ENCODE data around the gene OTUD5. TPM values are rescaled to one million over a fixed set of nuclear protein-coding genes. Genes with fewer than 3 reads are reported as not detected.

Gene OTUD5
- polyA plus RNA-seq, 1 experiment, result 53.6 TPM

DNA sequence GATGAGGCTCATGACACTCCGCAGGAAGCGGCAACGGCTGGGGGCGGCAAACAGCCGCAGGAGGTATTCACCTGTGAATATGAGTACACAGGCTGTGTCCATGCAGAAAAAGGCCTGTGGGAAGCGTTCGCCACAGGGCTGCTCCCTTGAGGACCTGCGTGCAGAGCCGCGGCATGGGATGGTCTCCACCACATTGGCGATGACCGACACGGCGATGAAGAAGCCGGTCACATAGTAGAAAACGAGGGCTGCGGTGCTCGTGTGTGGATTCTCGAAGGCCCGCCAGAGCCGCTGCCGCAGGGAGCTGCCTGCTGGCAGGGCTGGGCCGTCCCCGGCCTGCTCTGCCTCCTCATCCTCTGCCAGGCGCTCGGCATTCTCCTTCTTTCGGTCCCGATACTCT lies 12.1 kb upstream of the OTUD5 start:
- TF ChIP-seq CTCF (IDR thresholded peaks at IDR 0.05; ENCODE audit: insufficient read depth, low read depth, low read length), result no peak
- Histone ChIP-seq H3K4me3 (ENCODE audit: low read depth, low read length) (no peak overlapping the region), H3K27me3 (ENCODE audit: control insufficient read depth, insufficient read depth, low read length) (no peaks in the 10 kb centered on the region), H3K36me3 (ENCODE audit: control insufficient read depth, insufficient read depth, low read length) (peaks cover 3% of the 10 kb centered on the region; the same call in 1 of the 2 replicates)
- POLR2A ChIA-PET, result no interaction called here
- CTCF ChIA-PET, result no interaction called here
- DNase-seq (ENCODE audit: low read depth), result no peak

GRCh38 chrX:48968377-48968776 lies 11.0 kb upstream of the OTUD5 start:
- Histone ChIP-seq H3K36me3 (ENCODE audit: control insufficient read depth, insufficient read depth, low read length) (no peaks in the 10 kb centered on the region), H3K4me3 (ENCODE audit: low read depth, low read length) (no peak overlapping the region), H3K27me3 (ENCODE audit: control insufficient read depth, insufficient read depth, low read length) (no peaks in the 10 kb centered on the region)
- ChIA-PET POLR2A (no interaction called here), CTCF (no interaction called here)
- no peak for TF ChIP-seq CTCF (IDR thresholded peaks at IDR 0.05; ENCODE audit: insufficient read depth, low read depth, low read length)
- DNase-seq (ENCODE audit: low read depth), result no peak

DNA sequence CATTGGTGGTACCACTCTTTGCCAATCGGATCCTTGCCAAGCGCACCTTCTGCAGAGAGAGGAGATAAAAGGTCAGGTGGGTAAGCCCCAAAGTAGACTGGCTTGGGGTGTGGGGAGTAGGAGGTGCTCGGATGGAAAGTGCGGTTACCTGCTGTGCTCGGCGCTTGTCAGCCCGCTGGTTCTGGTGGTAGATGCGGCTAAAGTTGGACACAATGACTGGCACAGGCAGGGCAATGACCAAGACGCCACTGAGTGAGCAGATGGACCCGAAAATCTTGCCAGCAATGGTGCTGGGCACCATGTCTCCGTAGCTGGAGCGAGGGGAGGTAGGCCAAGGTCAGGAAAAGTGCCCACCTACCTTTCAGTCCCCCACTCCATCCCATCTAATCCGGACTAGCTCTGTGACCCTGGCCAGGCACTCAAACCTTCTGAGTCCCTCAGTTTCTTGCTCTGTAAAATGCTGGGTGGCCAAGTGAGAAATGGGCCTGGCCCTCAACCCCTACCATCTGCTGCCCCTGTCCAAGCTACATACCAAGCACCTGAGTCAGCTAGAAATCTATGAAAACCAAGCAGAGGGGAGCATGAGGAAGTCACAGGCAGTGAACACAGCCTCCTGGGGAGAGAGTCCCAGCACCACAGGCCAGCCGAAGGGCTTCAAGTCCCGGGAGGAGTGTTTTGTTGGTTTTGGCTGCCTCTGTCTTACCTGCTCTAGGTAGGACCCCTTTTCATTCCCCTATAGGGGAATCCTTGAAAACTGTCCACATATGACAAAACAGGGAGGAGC lies 9.6 kb upstream of the OTUD5 start:
- no peak for DNase-seq (ENCODE audit: low read depth)
- POLR2A ChIA-PET, result no interaction called here
- no peaks in the 10 kb centered on the region for H3K36me3 ChIP-seq (ENCODE audit: control insufficient read depth, insufficient read depth, low read length)
- no peak overlapping the region for H3K4me3 ChIP-seq (ENCODE audit: low read depth, low read length)
- no peaks in the 10 kb centered on the region for H3K27me3 ChIP-seq (ENCODE audit: control insufficient read depth, insufficient read depth, low read length)
- TF ChIP-seq CTCF (IDR thresholded peaks at IDR 0.05; ENCODE audit: insufficient read depth, low read depth, low read length), result no peak
- CTCF ChIA-PET, result no interaction called here

DNA sequence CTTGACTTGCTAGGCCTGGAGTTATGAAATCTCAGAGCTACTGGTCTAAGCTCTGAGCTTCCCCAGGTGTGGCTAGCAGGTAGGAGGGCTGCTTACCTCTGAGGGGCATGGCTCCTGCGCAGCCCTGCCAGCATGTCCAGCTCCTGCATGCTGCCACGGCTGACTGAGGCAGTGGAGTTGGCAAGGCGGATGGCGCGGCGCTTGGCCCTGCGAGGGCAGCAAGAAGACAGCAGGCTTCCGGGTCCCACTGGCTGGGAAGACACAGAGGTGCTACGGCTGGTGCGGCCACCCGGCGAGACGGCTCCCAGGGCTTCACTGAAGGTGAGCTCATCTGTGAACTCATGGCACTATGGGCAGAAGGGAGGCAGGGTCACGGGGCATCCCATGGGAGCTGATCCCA lies 8.6 kb upstream of the OTUD5 start:
- TF ChIP-seq CTCF (IDR thresholded peaks at IDR 0.05; ENCODE audit: insufficient read depth, low read depth, low read length), result no peak

DNA sequence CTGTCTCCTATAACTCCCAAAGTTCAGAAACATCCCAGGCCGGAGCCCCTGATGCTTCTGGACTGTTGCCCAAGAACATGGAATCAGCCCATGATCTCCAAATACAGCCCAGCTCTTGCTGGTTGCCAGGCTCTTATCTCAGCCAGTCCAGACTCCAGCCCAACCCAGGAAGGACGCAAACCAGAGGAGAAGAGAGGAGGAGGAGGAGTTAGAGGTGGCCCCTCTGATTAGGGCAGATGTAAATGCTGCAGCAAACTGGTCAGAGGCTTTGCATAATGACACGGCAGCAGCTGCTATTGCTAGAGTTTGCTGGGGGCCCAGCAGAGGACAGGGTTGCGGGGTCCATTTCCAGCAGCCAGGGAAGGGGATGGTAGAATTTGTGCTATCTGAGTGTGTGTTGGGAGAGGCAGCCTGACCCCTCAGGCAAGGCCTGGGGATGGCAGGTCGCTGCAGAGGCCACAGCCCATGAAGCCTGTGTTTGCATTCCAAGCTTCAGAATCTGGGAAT lies 4.2 kb upstream of the OTUD5 start:
- Histone ChIP-seq H3K27me3 (ENCODE audit: control insufficient read depth, insufficient read depth, low read length) (no peaks in the 10 kb centered on the region), H3K36me3 (ENCODE audit: control insufficient read depth, insufficient read depth, low read length) (no peaks in the 10 kb centered on the region), H3K4me3 (ENCODE audit: low read depth, low read length) (no peak overlapping the region)
- POLR2A ChIA-PET, result no interaction called here
- CTCF ChIA-PET, result interaction anchor here (0.7 kb wide), 1 partner anchor 10 kb away, joined by 3 read pairs; the partner anchor contains the start of gene KCND1
- DNase-seq (ENCODE audit: low read depth), result no peak
- no peak for TF ChIP-seq CTCF (IDR thresholded peaks at IDR 0.05; ENCODE audit: insufficient read depth, low read depth, low read length)

More for the DNA sequence above, 8.6 kb upstream of the OTUD5 start:
- Histone ChIP-seq H3K4me3 (ENCODE audit: low read depth, low read length) (no peak overlapping the region), H3K36me3 (ENCODE audit: control insufficient read depth, insufficient read depth, low read length) (no peaks in the 10 kb centered on the region), H3K27me3 (ENCODE audit: control insufficient read depth, insufficient read depth, low read length) (no peaks in the 10 kb centered on the region)
- no peak for DNase-seq (ENCODE audit: low read depth)
- CTCF ChIA-PET, result no interaction called here
- POLR2A ChIA-PET, result no interaction called here
